IMR-90 (cell line): ENCODE data around the gene SLC25A46. TPM values are rescaled to one million over a fixed set of nuclear protein-coding genes. Genes with fewer than 3 reads are reported as not detected.

ENCODE experiments used
- ATAC-seq: fragments of 200-7000 bp; cut with Tn5 transposase; 2 replicates; pipeline ENCODE4 v1.9.1; 2020; ENCODE audit warnings: low read depth, mild to moderate bottlenecking, moderate library complexity
- BruUV-seq: library from RNA; stranded (reverse); fragments of 400-500 nt; replicated peaks from 2 replicates; lab custom pipeline; 2021; lab: Mats Ljungman, UMichigan
- CTCF ChIA-PET: fragments of 300-600 bp; formaldehyde crosslinking; extraction: SDS; loops from one replicate; lab custom pipeline; 2021; ENCODE audit warnings: antibody characterized with exemption; lab: Yijun Ruan, JAX
- POLR2A ChIA-PET: fragments of 300-600 bp; sonication (Branson Sonifier 250); formaldehyde crosslinking; loops from one replicate; lab custom pipeline; 2022; ENCODE audit warnings: antibody characterized with exemption; ENCODE audit not compliant: unreplicated experiment; lab: Charles Lee
- DNase-seq: peaks from one replicate; pipeline ENCODE4 v3.0.0; 2013
- H2AFZ ChIP-seq: replicated peaks from 2 replicates; pipeline ENCODE3; 2013; ENCODE audit warnings: low read length, mild to moderate bottlenecking; ENCODE audit not compliant: poor library complexity
- H2AK5ac ChIP-seq: 2 replicates; pipeline ENCODE4 v1.6.1; 2013; ENCODE audit warnings: low read depth, low read length, inconsistent platforms
- H2AK9ac ChIP-seq: replicated peaks from 2 replicates; pipeline ENCODE3; 2013; ENCODE audit warnings: mild to moderate bottlenecking, low read depth, low read length, moderate library complexity; ENCODE audit not compliant: poor library complexity
- H2BK120ac ChIP-seq: 2 replicates; pipeline ENCODE4 v1.6.1; 2013; ENCODE audit warnings: low read depth, low read length, inconsistent platforms
- H2BK15ac ChIP-seq: 3 replicates; pipeline ENCODE4 v1.6.1; 2013; ENCODE audit warnings: low read depth, low read length, inconsistent platforms
- H2BK20ac ChIP-seq: 2 replicates; pipeline ENCODE4 v1.6.1; 2013; ENCODE audit warnings: low read depth, mild to moderate bottlenecking, inconsistent platforms, low read length, moderate library complexity
- H2BK5ac ChIP-seq: 2 replicates; pipeline ENCODE4 v1.6.1; 2013; ENCODE audit warnings: mild to moderate bottlenecking, low read depth, low read length, inconsistent platforms; ENCODE audit not compliant: poor library complexity, severe bottlenecking
- H3K14ac ChIP-seq: replicated peaks from 2 replicates; pipeline ENCODE4 v1.6.1; 2013; ENCODE audit warnings: low read depth, low read length, inconsistent platforms
- H3K18ac ChIP-seq: 2 replicates; pipeline ENCODE4 v1.6.1; 2013; ENCODE audit warnings: low read depth, low read length, control low read depth
- H3K23ac ChIP-seq: 2 replicates; pipeline ENCODE4 v1.6.1; 2013; ENCODE audit warnings: low read depth, low read length, inconsistent platforms
- H3K27ac ChIP-seq: 2 replicates; pipeline ENCODE4 v1.5.1; 2013; ENCODE audit warnings: mild to moderate bottlenecking, control low read depth, low read length; ENCODE audit not compliant: insufficient read depth
- H3K27me3 ChIP-seq: 2 replicates; pipeline ENCODE4 v1.6.1; 2013; ENCODE audit warnings: low read length; ENCODE audit not compliant: control insufficient read depth, insufficient read depth
- H3K36me3 ChIP-seq: 2 replicates; pipeline ENCODE4 v1.6.1; 2013; ENCODE audit warnings: low read length, mixed read lengths; ENCODE audit not compliant: control insufficient read depth, insufficient read depth
- H3K4ac ChIP-seq: 2 replicates; pipeline ENCODE4 v1.6.1; 2013; ENCODE audit warnings: low read depth, low read length, inconsistent platforms
- H3K4me1 ChIP-seq: 2 replicates; pipeline ENCODE4 v1.6.1; 2013; ENCODE audit warnings: low read length, mixed read lengths; ENCODE audit not compliant: control insufficient read depth, insufficient read depth
- H3K4me2 ChIP-seq: 2 replicates; pipeline ENCODE4 v1.6.1; 2013; ENCODE audit warnings: low read depth, mild to moderate bottlenecking, control low read depth, low read length, moderate library complexity
- H3K4me3 ChIP-seq: 2 replicates; pipeline ENCODE4 v1.5.1; 2013; ENCODE audit warnings: low read depth, mild to moderate bottlenecking, control low read depth, low read length, moderate library complexity; ENCODE audit not compliant: insufficient read depth
- H3K56ac ChIP-seq: 2 replicates; pipeline ENCODE4 v1.6.1; 2013; ENCODE audit warnings: low read length, inconsistent platforms; ENCODE audit not compliant: insufficient read depth; ENCODE audit errors: extremely low read depth
- H3K79me1 ChIP-seq, 2 experiments: 2 replicates each; pipeline ENCODE4 v1.6.1; 2013; ENCODE audit warnings: low read length in 2 of 2, inconsistent platforms in 1 of 2, low read depth in 1 of 2
- H3K9ac ChIP-seq: 2 replicates; pipeline ENCODE4 v1.6.1; 2013; ENCODE audit warnings: low read depth, low read length, control low read depth
- H3K9me1 ChIP-seq: 2 replicates; pipeline ENCODE4 v1.6.1; 2013; ENCODE audit warnings: low read length, inconsistent platforms; ENCODE audit not compliant: insufficient read depth
- H3K9me3 ChIP-seq: 2 replicates; pipeline ENCODE4 v1.6.1; 2013; ENCODE audit warnings: low read length; ENCODE audit not compliant: control insufficient read depth, insufficient read depth
- H4K20me1 ChIP-seq: 2 replicates; pipeline ENCODE4 v1.6.1; 2013; ENCODE audit warnings: low read length, inconsistent platforms; ENCODE audit not compliant: insufficient read depth
- H4K5ac ChIP-seq: 2 replicates; pipeline ENCODE4 v1.6.1; 2013; ENCODE audit warnings: mild to moderate bottlenecking, low read depth, low read length, control low read depth
- H4K8ac ChIP-seq, 2 experiments: 2 replicates each; pipeline ENCODE4 v1.6.1; 2013; ENCODE audit warnings: low read depth in 2 of 2, low read length in 2 of 2, control low read depth in 1 of 2, inconsistent platforms in 1 of 2
- H4K91ac ChIP-seq: 2 replicates; pipeline ENCODE4 v1.6.1; 2013; ENCODE audit warnings: low read depth, low read length, inconsistent platforms; ENCODE audit not compliant: insufficient read depth
- CHD1 ChIP-seq: IDR thresholded peaks from 2 replicates; pipeline ENCODE4 v1.6.1; 2012; ENCODE audit warnings: low read depth, low read length, improper control_type of control experiment
- MAFK ChIP-seq: IDR thresholded peaks from 2 replicates; pipeline ENCODE4 v1.6.1; 2012; ENCODE audit warnings: low read depth, low read length, improper control_type of control experiment
- MAZ ChIP-seq: IDR thresholded peaks from 2 replicates; pipeline ENCODE4 v1.6.1; 2012; ENCODE audit warnings: low read depth, mild to moderate bottlenecking, low read length, improper control_type of control experiment, moderate library complexity, borderline replicate concordance
- MXI1 ChIP-seq: IDR thresholded peaks from 2 replicates; pipeline ENCODE4 v1.6.1; 2012; ENCODE audit warnings: low read depth, mild to moderate bottlenecking, low read length, moderate library complexity, borderline replicate concordance
- NFE2L2 ChIP-seq: fragments of 150-350 bp; IDR thresholded peaks from 2 replicates; pipeline ENCODE4 v1.6.1; 2016; ENCODE audit warnings: low read depth, mild to moderate bottlenecking, low read length
- RAD21 ChIP-seq: IDR thresholded peaks from 2 replicates; pipeline ENCODE4 v1.6.1; 2012; ENCODE audit warnings: low read length, improper control_type of control experiment
- RCOR1 ChIP-seq: IDR thresholded peaks from 2 replicates; pipeline ENCODE4 v1.6.1; 2012; ENCODE audit warnings: mild to moderate bottlenecking, low read length, improper control_type of control experiment; ENCODE audit not compliant: insufficient replicate concordance
- dilution Hi-C: fragments of 300-500 bp; cut with HindIII; formaldehyde crosslinking; loops from one replicate; pipeline ENCODE4 v1.14.3; 2018; ENCODE audit warnings: low sequenced_read_pairs; ENCODE audit not compliant: unreplicated experiment
- in situ Hi-C: fragments of 300-500 bp; cut with MboI; formaldehyde crosslinking; loops from 3 replicates; pipeline ENCODE4 v1.14.3; 2019; ENCODE audit warnings: low sequenced_read_pairs, inconsistent platforms, mixed read lengths
- intact Hi-C: fragments of 100-400 bp; cut with micrococcal nuclease; formaldehyde crosslinking; loops from 2 replicates; pipeline ENCODE4 v1.10.0; 2022
- polyA plus RNA-seq, 3 experiments: library from polyadenylated mRNA; depleted of rRNA; stranded (reverse); fragments of >200 nt; gene quantifications; 2 replicates each; pipeline ENCODE4 v1.2.3, GENCODE V29; 2012; ENCODE audit warnings: low replicate concordance in 1 of 3
- total RNA-seq: library from RNA; depleted of rRNA; stranded (reverse); fragments of >200 nt; gene quantifications from 2 replicates; pipeline ENCODE4 v1.2.3, GENCODE V29; 2012

The SLC25A46 gene
- total and polyA plus RNA-seq, 2 of the 4 experiments (the other 2 are of a cell fraction) = 25.1 to 67.9 TPM

GRCh38 chr5:110754181-110754580 is 15.4 kb downstream of the SLC25A46 start:
- Histone ChIP-seq H3K27me3 (no peaks in the 10 kb centered on the region), H2AFZ (no peak overlapping the region), H3K9me3 (no peaks in the 10 kb centered on the region), H4K5ac (no peak overlapping the region), H3K18ac (no peak overlapping the region), H2BK120ac (no peak overlapping the region), H3K23ac (no peak overlapping the region), H4K91ac (no peak overlapping the region), H2AK9ac (no peak overlapping the region), H3K79me1 (peaks cover 6 to 14% of the 10 kb centered on the region in 2 experiments), H2BK5ac (no peak overlapping the region), H3K4me1 (no peaks in the 10 kb centered on the region), H3K9me1 (0 out of 2 replicates have a peak, but pooled peaks cover 4% of the 10 kb centered on the region), H3K14ac (no peak overlapping the region), H3K56ac (no peak overlapping the region), H4K20me1 (peaks cover 3% of the 10 kb centered on the region; the same call in 1 of the 2 replicates), H3K4me3 (no peak overlapping the region), H3K36me3 (peaks cover 6% of the 10 kb centered on the region), H2AK5ac (no peak overlapping the region), H3K4me2 (no peak overlapping the region), H2BK15ac (no peak overlapping the region), H4K8ac (no peak overlapping the region; a peak in 1 of 4 replicates), H3K27ac (no peak overlapping the region), H3K4ac (no peak overlapping the region), H3K9ac (no peak overlapping the region), H2BK20ac (no peak overlapping the region)
- ChIA-PET CTCF (interaction anchor here (0.6 kb wide), 1 partner anchor 315 kb away, joined by 3 read pairs; no protein-coding TSS in a partner anchor), POLR2A (no interaction called here)
- in situ Hi-C loops = loop anchor here (10.0 to 25.0 kb wide), 3 partner anchors 341 to 1408 kb away; partner anchors contain the start of gene WDR36
- no TSS peak for BruUV-seq
- intact Hi-C loops = loop anchor here (10.0 kb wide), 1 partner anchor 761 kb away; the partner anchor contains the start of gene STARD4
- ATAC-seq (no peak), DNase-seq (no peak)
- TF ChIP-seq CHD1 (no peak), RCOR1 (no peak), MAFK (no peak), RAD21 (no peak), MXI1 (no peak), NFE2L2 (no peak), MAZ (no peak)
- dilution Hi-C loops = no loop called here
